Vagina (tissue), 2 donors: ENCODE data around the gene ALOX12B. TPM values are rescaled to one million over a fixed set of nuclear protein-coding genes. Genes with fewer than 3 reads are reported as not detected.

Experiments
- DNase-seq, 2 donors: peaks; one replicate each; pipeline ENCODE4 v3.0.0-alpha.2; 2017; ENCODE audit errors: extremely low spot score in 2 of 2
- H3K27ac ChIP-seq: fragments of 200-600 bp; sonication (generic); one replicate; pipeline ENCODE4 v1.5.1; 2019
- H3K27me3 ChIP-seq: fragments of 200-600 bp; sonication (generic); one replicate; pipeline ENCODE4 v1.5.1; 2019
- H3K36me3 ChIP-seq, 2 donors: fragments of 200-600 bp; sonication (generic); one replicate each; pipeline ENCODE4 v1.5.1; 2017 to 2019
- H3K4me1 ChIP-seq: fragments of 200-600 bp; sonication (generic); one replicate; pipeline ENCODE4 v1.5.1; 2019
- H3K4me3 ChIP-seq, 2 donors: fragments of 200-600 bp; sonication (generic); 1 replicate in 1 of 2; 2 replicates in 1 of 2; pipeline ENCODE4 v1.5.1; 2016 to 2019
- H3K9me3 ChIP-seq: fragments of 200-600 bp; sonication (generic); one replicate; pipeline ENCODE4 v1.5.1; 2019
- CTCF ChIP-seq, 3 experiments: fragments of 450-650 bp in 2 of 3; fragments of 200-600 bp in 1 of 3; sonication (generic) in 1 of 3; IDR thresholded peaks; one replicate each; pipeline ENCODE4 v1.5.1; 2017 to 2019; ENCODE audit warnings: antibody characterized with exemption in 3 of 3, mild to moderate bottlenecking in 2 of 3, moderate library complexity in 2 of 3
- POLR2A ChIP-seq, 2 donors: fragments of 450-650 bp; IDR thresholded peaks; one replicate each; pipeline ENCODE4 v1.6.1; 2017; ENCODE audit warnings: antibody characterized with exemption in 2 of 2, mild to moderate bottlenecking in 2 of 2, moderate library complexity in 2 of 2
- POLR2AphosphoS5 ChIP-seq, 2 donors: sonication (generic); formaldehyde crosslinking; IDR thresholded peaks; one replicate each; pipeline ENCODE4 v1.9.0; 2017; ENCODE audit warnings: antibody characterized with exemption in 2 of 2, mild to moderate bottlenecking in 2 of 2, low read depth in 1 of 2; ENCODE audit not compliant: insufficient read depth in 1 of 2
- intact Hi-C: fragments of 100-400 bp; cut with DNase I; formaldehyde crosslinking; loops from one replicate; pipeline ENCODE4 v1.15.1; 2023
- total RNA-seq: library from RNA; depleted of rRNA; stranded (reverse); fragments of >200 nt; gene quantifications from one replicate; pipeline ENCODE4 v1.2.3, GENCODE V29; 2016

The ALOX12B gene
- 15.0 TPM for total RNA-seq

GRCh38 chr17:8087075-8087951 is at the start of gene ALOX12B:
Gene ALOX12B (minus strand): TSS chr17:8087716. CDS start chr17:8087442, 274 bp downstream.
- H3K36me3 ChIP-seq, result no peaks in the 10 kb centered on the region
- intact Hi-C loops, result no loop called here
- H3K4me3 ChIP-seq, result no peak within 1 kb of the TSS
- no peaks in the 10 kb centered on the region for H3K9me3 ChIP-seq
- H3K27me3 ChIP-seq, result no peaks in the 10 kb centered on the region
- H3K4me1 ChIP-seq, result no peaks in the 10 kb centered on the region
- no peak for TF ChIP-seq POLR2AphosphoS5 (IDR thresholded peaks at IDR 0.05; ENCODE audit: insufficient read depth in 1 of 2, low read depth in 1 of 2)
- TF ChIP-seq CTCF (IDR thresholded peaks at IDR 0.05), result no peak
- no peak for TF ChIP-seq POLR2A (IDR thresholded peaks at IDR 0.05)
- DNase-seq, result no peak
- no peak within 1 kb of the TSS for H3K27ac ChIP-seq

- Histone ChIP-seq H3K27ac (no peak overlapping the region), H3K4me3 (no peak overlapping the region), H3K36me3 (no peaks in the 10 kb centered on the region), H3K9me3 (no peaks in the 10 kb centered on the region), H3K4me1 (peaks cover 10% of the 10 kb centered on the region), H3K27me3 (no peaks in the 10 kb centered on the region)
- no peak for TF ChIP-seq CTCF (IDR thresholded peaks at IDR 0.05)
- TF ChIP-seq POLR2AphosphoS5 (IDR thresholded peaks at IDR 0.05; ENCODE audit: insufficient read depth in 1 of 2, low read depth in 1 of 2), result no peak
- TF ChIP-seq POLR2A (IDR thresholded peaks at IDR 0.05), result no peak
- DNase-seq, result no peak
- intact Hi-C loops, result no loop called here
Measured at GRCh38 chr17:8133941-8134340, 46.4 kb upstream of the ALOX12B start.

GRCh38 chr17:8133399-8133798 is 45.9 kb upstream of the ALOX12B start:
- no peaks in the 10 kb centered on the region for H3K27me3 ChIP-seq
- H3K36me3 ChIP-seq, result no peaks in the 10 kb centered on the region
- intact Hi-C loops, result no loop called here
- H3K4me1 ChIP-seq, result peaks cover 9% of the 10 kb centered on the region
- no peaks in the 10 kb centered on the region for H3K9me3 ChIP-seq
- H3K27ac ChIP-seq, result no peak overlapping the region
- DNase-seq, result no peak
- no peak for TF ChIP-seq POLR2AphosphoS5 (IDR thresholded peaks at IDR 0.05; ENCODE audit: insufficient read depth in 1 of 2, low read depth in 1 of 2)
- TF ChIP-seq POLR2A (IDR thresholded peaks at IDR 0.05), result no peak
- TF ChIP-seq CTCF (IDR thresholded peaks at IDR 0.05), result no peak
- H3K4me3 ChIP-seq, result no peak overlapping the region

- H3K9me3 ChIP-seq, result no peaks in the 10 kb centered on the region
- intact Hi-C loops, result no loop called here
- no peaks in the 10 kb centered on the region for H3K36me3 ChIP-seq
- TF ChIP-seq CTCF (IDR thresholded peaks at IDR 0.05) (no peak), POLR2AphosphoS5 (IDR thresholded peaks at IDR 0.05; ENCODE audit: insufficient read depth in 1 of 2, low read depth in 1 of 2) (no peak), POLR2A (IDR thresholded peaks at IDR 0.05) (no peak)
- peaks cover 6% of the 10 kb centered on the region for H3K4me1 ChIP-seq
- no peak overlapping the region for H3K4me3 ChIP-seq
- no peak for DNase-seq
- H3K27me3 ChIP-seq, result no peaks in the 10 kb centered on the region
- no peak overlapping the region for H3K27ac ChIP-seq
Measured at GRCh38 chr17:8131844-8132441, 44.4 kb upstream of the ALOX12B start.
